HG03196 (cell line): ENCODE data around the gene IVD.
"Not testable (repeated sequence)": the region's sequence is repeated elsewhere in the genome, so short reads cannot be mapped to it uniquely, and the experiment has no call there.

Experiments used
- ATAC-seq: cut with Tn5 transposase; IDR thresholded peaks from one replicate; pipeline ENCODE4 v1.9.1; 2021; ENCODE audit not compliant: unreplicated experiment

Gene IVD

GRCh38 chr15:40453941-40454340, 48.3 kb downstream of the IVD start:
- not testable (repeated sequence) for ATAC-seq

GRCh38 chr15:40454904-40455391, 49.4 kb downstream of the IVD start:
- no peak for ATAC-seq

GRCh38 chr15:40456299-40456712, 50.7 kb downstream of the IVD start:
- no peak for ATAC-seq

- ATAC-seq = no peak
Measured at GRCh38 chr15:40456738-40457137, 51.1 kb downstream of the IVD start.

- ATAC-seq = no peak
Measured at GRCh38 chr15:40458495-40459371, 53.1 kb downstream of the IVD start.

GRCh38 chr15:40459391-40460015, 53.9 kb downstream of the IVD start:
- ATAC-seq = no peak

- ATAC-seq = no peak
Measured at GRCh38 chr15:40460404-40460803, 54.8 kb downstream of the IVD start.

GRCh38 chr15:40461958-40462357, 56.4 kb downstream of the IVD start:
- ATAC-seq = no peak

GRCh38 chr15:40463279-40463678, 57.7 kb downstream of the IVD start:
- no peak for ATAC-seq

- ATAC-seq = no peak
Measured at GRCh38 chr15:40463886-40464545, 58.4 kb downstream of the IVD start.

- no peak for ATAC-seq
Measured at GRCh38 chr15:40464595-40465185, 59.1 kb downstream of the IVD start.

- no peak for ATAC-seq
Measured at GRCh38 chr15:40465939-40466338, 60.3 kb downstream of the IVD start.

- ATAC-seq = no peak
Measured at GRCh38 chr15:40466426-40467260, 61.0 kb downstream of the IVD start.

- ATAC-seq = no peak
Measured at GRCh38 chr15:40467261-40467615, 61.6 kb downstream of the IVD start.

- no peak for ATAC-seq
Measured at GRCh38 chr15:40468898-40469331, 63.3 kb downstream of the IVD start.

- ATAC-seq = no peak
Measured at GRCh38 chr15:40469776-40470390, 64.3 kb downstream of the IVD start.

- peak; percentile 42 for ATAC-seq
Measured at GRCh38 chr15:40470423-40471104, 65.0 kb downstream of the IVD start, which contains the start of gene CHST14. Gene CHST14 (plus strand): TSS chr15:40470984. CDS start chr15:40471214, 230 bp downstream.
